SJCRH30 (cell line): ENCODE results near the gene CROT. TPM values are rescaled to one million over a fixed set of nuclear protein-coding genes. Genes with fewer than 3 reads are reported as not detected.

Experiments
- DNase-seq, 2 experiments: peaks; one replicate each; pipeline ENCODE4 v3.0.0-alpha.2; 2015 to 2020
- H3K27ac ChIP-seq: fragments of 250-450 bp; sonication (Bioruptor Pico); 2 replicates; pipeline ENCODE4 v1.5.1; 2020; ENCODE audit warnings: mild to moderate bottlenecking, moderate library complexity
- H3K27me3 ChIP-seq: fragments of 250-450 bp; sonication (Bioruptor Pico); 2 replicates; pipeline ENCODE4 v1.5.1; 2020; ENCODE audit warnings: mild to moderate bottlenecking, moderate library complexity
- H3K36me3 ChIP-seq: fragments of 250-450 bp; sonication (Bioruptor Pico); 2 replicates; pipeline ENCODE4 v1.5.1; 2020; ENCODE audit warnings: mild to moderate bottlenecking, moderate library complexity
- H3K4me1 ChIP-seq: fragments of 250-450 bp; sonication (Bioruptor Pico); 2 replicates; pipeline ENCODE4 v1.5.1; 2020; ENCODE audit warnings: mild to moderate bottlenecking, moderate library complexity
- H3K4me3 ChIP-seq: fragments of 250-450 bp; sonication (Bioruptor Pico); 2 replicates; pipeline ENCODE4 v1.5.1; 2020; ENCODE audit warnings: mild to moderate bottlenecking, moderate library complexity
- H3K9me3 ChIP-seq: fragments of 250-450 bp; sonication (Bioruptor Pico); replicated peaks from 2 replicates; pipeline ENCODE4 v1.5.1; 2020; ENCODE audit warnings: mild to moderate bottlenecking, moderate library complexity
- total RNA-seq: library from RNA; depleted of rRNA; stranded (reverse); fragments of >200 nt; shearing (Covaris generic); gene quantifications from 2 replicates; pipeline ENCODE4 v1.2.3, GENCODE V29; 2014; rRNA removed

Gene CROT
- total RNA-seq, 1 experiment from 2014 or later: 15.7 TPM

DNA sequence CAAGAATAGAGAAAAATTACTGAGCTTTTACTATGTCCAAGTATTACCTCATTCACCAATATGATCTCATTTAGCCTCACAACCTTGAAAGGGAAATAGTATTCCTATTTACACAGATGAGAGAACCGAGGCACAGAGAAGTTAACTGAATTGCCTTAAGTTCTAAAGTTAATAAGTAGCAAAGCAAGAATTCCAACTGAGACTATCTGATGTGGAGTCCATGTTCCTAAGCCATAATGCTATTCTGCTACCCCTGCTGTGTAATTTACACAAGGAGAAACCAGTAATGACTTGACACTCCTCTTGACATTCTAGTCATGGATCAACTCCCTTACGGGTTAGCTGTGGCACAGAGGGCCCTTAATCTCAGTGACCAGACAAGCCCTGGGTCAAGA, 69.3 kb downstream of the CROT start:
- DNase-seq: no peak
- no peaks in the 10 kb centered on the region for H3K36me3 ChIP-seq
- H3K27me3 ChIP-seq: no peaks in the 10 kb centered on the region
- no peak overlapping the region for H3K4me3 ChIP-seq
- H3K4me1 ChIP-seq: no peaks in the 10 kb centered on the region
- no peaks in the 10 kb centered on the region for H3K9me3 ChIP-seq
- H3K27ac ChIP-seq: no peak overlapping the region

GRCh38 chr7:87416682-87417587, 71.5 kb downstream of the CROT start:
- Histone ChIP-seq H3K4me3 (no peak overlapping the region), H3K27me3 (no peaks in the 10 kb centered on the region), H3K36me3 (no peaks in the 10 kb centered on the region), H3K9me3 (no peaks in the 10 kb centered on the region), H3K4me1 (no peaks in the 10 kb centered on the region), H3K27ac (no peak overlapping the region)
- peak; percentile 47 to 83 for DNase-seq

DNA sequence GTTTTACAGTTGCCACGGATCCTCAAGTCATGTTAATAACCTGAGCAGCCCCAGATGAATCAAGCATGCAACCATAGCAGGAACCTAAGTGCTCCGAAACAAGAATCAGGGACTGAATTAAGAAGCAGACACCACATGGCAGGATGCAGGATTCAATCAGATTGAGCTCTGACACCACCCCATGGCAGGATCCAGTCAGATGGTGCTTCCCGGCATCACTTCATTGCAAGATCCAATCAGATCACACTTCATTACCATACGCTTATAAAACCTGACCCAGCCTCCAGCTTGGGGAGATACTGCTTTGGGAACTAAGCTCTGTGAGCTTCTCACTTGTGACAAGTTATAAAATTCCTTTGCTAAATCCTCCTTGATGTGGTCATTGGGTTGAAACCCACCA, 74.7 kb downstream of the CROT start:
- no peaks in the 10 kb centered on the region for H3K36me3 ChIP-seq
- H3K9me3 ChIP-seq: no peaks in the 10 kb centered on the region
- H3K27ac ChIP-seq: no peak overlapping the region
- H3K4me3 ChIP-seq: no peak overlapping the region
- no peaks in the 10 kb centered on the region for H3K27me3 ChIP-seq
- DNase-seq: peak; percentile 6 to 26
- H3K4me1 ChIP-seq: no peaks in the 10 kb centered on the region

GRCh38 chr7:87424075-87424474, 78.6 kb downstream of the CROT start:
- no peaks in the 10 kb centered on the region for H3K9me3 ChIP-seq
- DNase-seq: no peak
- no peaks in the 10 kb centered on the region for H3K4me1 ChIP-seq
- H3K36me3 ChIP-seq: no peaks in the 10 kb centered on the region
- H3K27me3 ChIP-seq: no peaks in the 10 kb centered on the region
- no peak overlapping the region for H3K4me3 ChIP-seq
- H3K27ac ChIP-seq: no peak overlapping the region

DNA sequence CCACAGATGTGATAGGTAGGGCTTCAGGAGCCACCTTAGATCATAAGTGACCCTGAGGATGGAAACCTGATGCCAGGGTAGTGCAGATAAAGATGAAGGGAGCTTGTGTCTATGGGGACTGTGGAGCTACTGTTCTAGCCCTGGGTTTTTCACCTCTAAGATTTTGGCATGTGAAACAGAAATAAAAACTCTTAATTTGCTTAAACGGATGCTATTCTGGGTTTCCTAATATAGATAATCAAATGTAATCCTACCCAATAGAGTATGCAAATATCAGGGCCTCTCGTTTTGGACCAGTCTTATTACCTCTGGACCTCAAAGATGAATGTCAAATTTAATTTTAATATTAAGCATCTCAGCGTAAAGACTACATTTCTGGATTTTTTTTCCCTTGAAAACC, 80.7 kb downstream of the CROT start:
- H3K4me1 ChIP-seq: no peaks in the 10 kb centered on the region
- H3K4me3 ChIP-seq: no peak overlapping the region
- no peaks in the 10 kb centered on the region for H3K9me3 ChIP-seq
- H3K36me3 ChIP-seq: no peaks in the 10 kb centered on the region
- no peak overlapping the region for H3K27ac ChIP-seq
- DNase-seq: no peak
- no peaks in the 10 kb centered on the region for H3K27me3 ChIP-seq

DNA sequence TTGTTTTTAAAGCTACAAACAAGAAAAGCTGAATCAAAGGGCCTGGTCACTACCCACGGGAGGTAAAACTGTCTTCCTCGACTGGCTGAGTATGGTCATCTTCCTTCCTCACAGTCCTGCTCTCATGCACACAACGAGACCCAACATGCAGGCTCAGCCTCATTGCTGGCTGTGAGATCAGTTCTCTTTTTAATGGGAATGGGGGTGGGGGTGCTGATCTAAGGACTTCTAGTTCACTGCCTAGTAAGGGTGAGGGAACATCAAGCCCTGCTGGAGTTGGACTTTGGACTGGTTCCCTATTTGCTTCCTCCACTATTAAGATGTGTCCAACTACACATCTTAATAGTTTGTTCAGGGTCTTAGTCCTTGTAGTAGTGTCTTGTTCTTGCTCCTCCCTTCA, 81.8 kb downstream of the CROT start:
- Histone ChIP-seq H3K27me3 (no peaks in the 10 kb centered on the region), H3K9me3 (no peaks in the 10 kb centered on the region), H3K36me3 (no peaks in the 10 kb centered on the region), H3K4me3 (no peak overlapping the region), H3K4me1 (no peaks in the 10 kb centered on the region), H3K27ac (no peak overlapping the region)
- no peak for DNase-seq

DNA sequence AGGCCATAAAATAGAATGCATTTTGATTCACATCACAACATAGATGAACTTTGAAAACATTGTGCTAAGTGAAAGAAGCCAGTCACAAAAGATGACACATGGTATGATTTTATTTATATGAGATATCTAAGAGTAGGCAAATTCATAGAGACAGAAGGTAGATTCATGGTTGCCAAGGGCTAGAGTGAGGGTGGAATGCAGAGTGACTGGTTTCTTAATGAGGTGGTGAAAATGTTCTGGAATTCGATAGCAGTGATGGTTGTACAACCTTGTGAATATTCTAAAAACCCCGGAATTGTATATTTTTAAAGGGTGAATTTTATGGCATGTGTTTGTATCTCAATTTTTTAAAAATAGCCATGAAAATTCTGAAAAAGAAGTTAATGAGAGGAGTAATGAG, 87.1 kb downstream of the CROT start:
- H3K36me3 ChIP-seq: no peaks in the 10 kb centered on the region
- H3K27ac ChIP-seq: no peak overlapping the region
- H3K4me3 ChIP-seq: no peak overlapping the region
- no peaks in the 10 kb centered on the region for H3K9me3 ChIP-seq
- DNase-seq: no peak
- H3K27me3 ChIP-seq: no peaks in the 10 kb centered on the region
- H3K4me1 ChIP-seq: no peaks in the 10 kb centered on the region

GRCh38 chr7:87435546-87435945, 90.1 kb downstream of the CROT start:
- Histone ChIP-seq H3K9me3 (no peaks in the 10 kb centered on the region), H3K4me1 (peaks cover 4% of the 10 kb centered on the region; the same call in 1 of the 2 replicates), H3K27me3 (no peaks in the 10 kb centered on the region), H3K4me3 (no peak overlapping the region), H3K36me3 (no peaks in the 10 kb centered on the region), H3K27ac (no peak overlapping the region)
- DNase-seq: no peak

- no peak overlapping the region for H3K27ac ChIP-seq
- DNase-seq: no peak
- no peak overlapping the region for H3K4me3 ChIP-seq
- 0 out of 2 replicates have a peak, but pooled peaks cover 2% of the 10 kb centered on the region for H3K36me3 ChIP-seq
- no peaks in the 10 kb centered on the region for H3K27me3 ChIP-seq
- H3K4me1 ChIP-seq: no peaks in the 10 kb centered on the region
- H3K9me3 ChIP-seq: no peaks in the 10 kb centered on the region
Observed at GRCh38 chr7:87445897-87446296, 100.4 kb downstream of the CROT start.

GRCh38 chr7:87447116-87447635, 101.7 kb downstream of the CROT start:
- Histone ChIP-seq H3K4me3 (no peak overlapping the region), H3K9me3 (no peaks in the 10 kb centered on the region), H3K27ac (no peak overlapping the region), H3K4me1 (no peaks in the 10 kb centered on the region), H3K36me3 (0 out of 2 replicates have a peak, but pooled peaks cover 2% of the 10 kb centered on the region), H3K27me3 (no peaks in the 10 kb centered on the region)
- peak in 1 of 2 experiments; percentile 10 for DNase-seq

GRCh38 chr7:87448388-87448787, 102.9 kb downstream of the CROT start:
- no peaks in the 10 kb centered on the region for H3K36me3 ChIP-seq
- no peaks in the 10 kb centered on the region for H3K4me1 ChIP-seq
- no peak overlapping the region for H3K27ac ChIP-seq
- no peak for DNase-seq
- H3K4me3 ChIP-seq: no peak overlapping the region
- H3K9me3 ChIP-seq: no peaks in the 10 kb centered on the region
- no peaks in the 10 kb centered on the region for H3K27me3 ChIP-seq

Other genes starting within 250 kb of the CROT start
- gene DMTF1, start 193.2 kb upstream of the CROT start, total RNA-seq: 56.8 and 77.8 TPM in 2 replicates
- gene TMEM243, start 125.9 kb upstream of the CROT start, total RNA-seq: 74.0 and 86.3 TPM in 2 replicates
- gene ABCB4, start 130.0 kb downstream of the CROT start, total RNA-seq: 0.06 and 0.13 TPM in 2 replicates